HG03039 (cell line): ENCODE data around the gene UTS2R.
"Not testable (repeated sequence)": the region's sequence is repeated elsewhere in the genome, so short reads cannot be mapped to it uniquely, and the experiment has no call there.

Experiments used
- ATAC-seq: cut with Tn5 transposase; IDR thresholded peaks from one replicate; pipeline ENCODE4 v1.9.1; 2021; ENCODE audit warnings: mild to moderate bottlenecking, moderate library complexity; ENCODE audit not compliant: unreplicated experiment

The UTS2R gene

GRCh38 chr17:82351713-82352488 is 19.7 kb upstream of the UTS2R start:
- no peak for ATAC-seq

- no peak for ATAC-seq
Observed at GRCh38 chr17:82353484-82353883, 18.1 kb upstream of the UTS2R start.

GRCh38 chr17:82354804-82355308 is 16.7 kb upstream of the UTS2R start:
- ATAC-seq: no peak

- no peak for ATAC-seq
Observed at GRCh38 chr17:82355770-82356427, 15.7 kb upstream of the UTS2R start.

- no peak for ATAC-seq
Observed at GRCh38 chr17:82356845-82357355, 14.7 kb upstream of the UTS2R start.

DNA sequence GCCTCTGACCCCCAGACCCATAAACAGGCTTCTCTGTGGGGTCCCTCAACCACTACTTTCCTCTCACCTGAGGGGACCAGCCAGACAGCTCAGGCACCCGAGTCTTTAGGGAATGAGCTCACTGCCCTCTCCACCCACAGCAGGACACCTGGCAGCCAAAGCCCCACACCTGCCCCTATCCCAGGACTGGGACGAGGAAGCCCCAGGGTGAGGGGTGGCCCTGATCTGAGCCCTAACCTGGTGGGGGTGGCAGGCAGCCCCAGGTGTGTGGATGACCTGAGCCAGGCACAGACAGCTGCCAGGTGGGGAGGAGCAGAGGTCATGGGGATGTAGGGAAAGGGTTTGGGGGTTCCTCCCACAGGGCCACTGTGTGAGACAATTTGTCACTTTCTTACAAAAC is 14.2 kb upstream of the UTS2R start:
- no peak for ATAC-seq

DNA sequence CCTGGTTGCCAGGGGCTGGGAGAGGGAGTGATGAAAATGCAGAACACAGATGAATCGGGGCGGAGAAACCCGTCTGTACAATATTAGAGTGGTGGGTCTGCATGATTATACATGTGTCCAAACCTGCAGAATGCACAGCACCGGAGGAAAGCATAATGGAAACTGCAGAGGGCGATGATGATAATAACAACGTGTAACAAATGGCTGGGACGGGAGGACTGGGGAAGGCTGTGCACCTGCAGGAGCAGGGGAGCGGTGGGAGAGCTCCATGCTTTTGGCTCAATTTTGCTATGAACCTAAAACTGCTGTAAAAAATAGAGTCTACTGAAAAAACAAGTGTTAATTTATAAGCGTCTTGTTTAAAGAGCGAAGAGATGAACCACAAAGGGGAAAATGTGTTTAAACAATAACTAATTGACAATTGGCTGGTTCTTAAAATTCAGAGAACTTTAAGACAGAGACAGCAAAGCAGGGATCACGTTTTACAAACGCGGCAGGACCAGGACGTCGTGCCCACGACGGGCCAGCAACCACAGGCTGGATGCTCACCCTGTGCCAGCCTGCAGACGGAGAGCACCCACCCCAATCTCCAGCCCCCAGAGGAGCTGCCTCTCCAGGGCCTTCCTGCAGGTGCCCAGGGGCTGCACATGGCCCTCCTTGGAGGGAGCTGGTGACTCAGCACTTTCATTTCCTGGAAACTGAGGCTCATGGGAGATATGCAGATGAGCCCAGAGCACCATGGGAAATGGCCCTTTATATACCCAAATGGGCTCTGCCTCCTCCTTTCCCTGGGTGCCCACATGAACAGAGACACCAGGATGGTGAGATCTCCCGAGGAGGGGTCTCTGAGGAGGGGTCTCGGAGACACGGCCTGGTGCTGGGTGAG is 12.9 kb upstream of the UTS2R start, which contains the start of gene TEX19:
Gene TEX19 (plus strand): TSS at position 783 of the 886 bp plus-strand sequence. CDS start 2,904 bp downstream, outside the sequence.
- no peak for ATAC-seq

GRCh38 chr17:82359451-82360074 is 12.0 kb upstream of the UTS2R start:
- ATAC-seq: not testable (repeated sequence)

GRCh38 chr17:82361885-82362633 is 9.5 kb upstream of the UTS2R start:
- no peak for ATAC-seq

DNA sequence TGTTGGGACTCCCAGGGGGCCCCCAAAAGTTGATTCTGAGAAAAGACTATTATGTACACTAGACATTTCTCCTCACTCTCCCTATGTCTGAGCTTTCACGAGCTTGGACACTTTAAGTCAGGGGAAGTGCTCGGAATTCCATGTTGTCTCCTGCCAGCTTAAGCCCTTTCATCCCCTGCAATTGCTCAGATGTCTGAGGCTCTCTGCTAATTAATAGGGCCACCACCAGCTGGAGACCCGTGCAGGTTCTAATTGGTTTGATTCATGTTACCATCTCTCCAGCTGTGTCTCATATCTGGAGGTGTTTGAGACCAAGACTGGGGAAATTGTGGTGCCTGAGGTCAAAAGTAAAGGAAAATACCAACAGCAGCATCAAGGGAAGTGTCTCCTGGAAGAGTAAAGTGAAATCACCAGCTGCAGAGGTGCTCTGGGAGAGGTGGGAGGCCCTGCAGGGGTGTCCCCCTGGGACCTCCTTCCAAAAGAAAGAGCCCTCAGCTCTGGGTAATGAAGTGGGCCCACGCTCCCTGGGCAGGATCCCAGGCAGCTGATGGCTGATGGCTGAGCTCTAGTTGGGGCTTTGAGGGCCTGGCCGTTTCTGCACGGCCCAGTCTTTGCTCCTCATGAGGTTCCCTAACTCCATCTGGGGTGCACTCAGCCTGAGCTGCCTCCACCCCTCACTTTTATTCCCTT is 5.8 kb upstream of the UTS2R start:
- no peak for ATAC-seq

DNA sequence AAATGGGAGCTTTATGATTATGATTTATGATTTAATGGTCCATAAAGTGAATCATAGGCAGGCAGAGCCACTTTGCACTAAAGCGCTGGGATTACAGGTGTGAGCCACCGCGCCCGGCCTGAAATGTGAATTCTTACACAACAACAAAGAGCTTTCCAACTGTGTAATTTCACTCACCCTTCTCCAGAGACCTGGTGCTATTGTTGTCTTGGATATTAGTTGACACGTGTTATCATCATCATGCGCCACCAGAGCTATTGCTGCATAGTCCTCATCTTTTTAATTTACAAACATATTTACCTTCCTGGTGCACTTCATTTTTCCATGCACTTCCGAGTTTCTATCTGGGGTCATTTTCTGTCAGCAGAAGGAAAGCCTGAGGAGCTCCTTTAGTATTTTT is 4.8 kb upstream of the UTS2R start:
- no peak for ATAC-seq

- no peak for ATAC-seq
Observed at GRCh38 chr17:82367724-82368524, 3.6 kb upstream of the UTS2R start.

DNA sequence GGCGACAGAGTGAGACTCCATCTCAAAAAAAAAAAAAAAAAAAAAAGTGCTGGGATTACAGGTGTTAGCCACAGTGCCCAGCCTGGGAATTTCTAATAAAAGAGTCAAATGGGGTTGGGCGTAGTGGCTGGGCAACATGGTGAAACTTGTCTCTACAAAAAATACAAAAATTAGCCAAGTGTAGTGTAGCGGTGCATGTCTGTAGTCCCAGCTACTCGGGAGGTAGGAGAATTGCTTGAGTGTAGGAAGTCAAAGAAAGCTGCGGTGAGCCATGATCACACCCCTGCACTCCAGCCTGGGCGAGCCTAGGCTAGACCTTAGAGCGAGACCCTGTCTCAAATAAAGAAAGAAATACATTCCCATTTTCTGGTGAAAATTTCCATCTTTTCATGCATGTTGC is 2.4 kb upstream of the UTS2R start:
- no peak for ATAC-seq

- ATAC-seq: no peak
Observed at GRCh38 chr17:82370471-82371332, 863 bp upstream of the UTS2R start.

DNA sequence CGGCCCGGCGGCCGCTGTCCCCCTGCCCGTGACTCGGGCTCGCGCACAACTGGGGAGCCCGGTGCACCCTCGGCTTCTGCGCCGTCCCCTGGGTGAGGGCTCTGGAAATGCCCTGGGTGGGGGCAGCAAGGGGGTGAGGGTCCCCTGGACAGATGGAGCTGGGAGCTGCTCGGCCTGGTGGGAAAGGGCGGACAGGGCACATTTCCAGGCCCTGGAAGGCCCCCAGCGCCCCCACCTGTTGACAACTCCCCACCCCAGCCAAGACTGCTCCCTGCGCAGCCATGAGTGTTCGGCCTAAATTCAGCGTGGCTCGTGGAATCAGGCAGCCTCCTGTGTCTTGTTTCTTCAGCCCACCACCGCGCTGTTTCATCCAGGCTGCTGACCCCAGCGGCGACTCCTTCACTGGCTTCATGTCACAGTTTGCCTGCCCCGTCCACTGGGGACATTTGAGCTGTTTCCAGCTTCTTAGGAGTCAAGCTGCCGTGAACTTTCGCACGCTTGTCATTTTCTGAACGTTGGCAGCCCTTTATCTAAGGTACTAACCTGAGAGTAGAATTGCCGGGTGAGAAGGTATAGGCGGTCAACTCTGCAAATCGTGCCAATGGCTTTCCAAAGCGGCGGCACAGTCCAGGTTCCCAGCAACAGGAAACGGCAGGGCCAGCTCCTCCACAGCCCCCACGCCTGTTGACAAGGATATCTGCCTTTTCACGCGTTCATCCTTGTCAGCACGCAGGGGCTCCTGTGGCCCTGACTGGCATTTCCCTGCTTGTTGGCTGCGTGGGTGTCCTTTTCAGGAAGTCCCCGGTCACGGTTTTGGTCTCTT is 895 bp downstream of the UTS2R start:
- no peak for ATAC-seq

DNA sequence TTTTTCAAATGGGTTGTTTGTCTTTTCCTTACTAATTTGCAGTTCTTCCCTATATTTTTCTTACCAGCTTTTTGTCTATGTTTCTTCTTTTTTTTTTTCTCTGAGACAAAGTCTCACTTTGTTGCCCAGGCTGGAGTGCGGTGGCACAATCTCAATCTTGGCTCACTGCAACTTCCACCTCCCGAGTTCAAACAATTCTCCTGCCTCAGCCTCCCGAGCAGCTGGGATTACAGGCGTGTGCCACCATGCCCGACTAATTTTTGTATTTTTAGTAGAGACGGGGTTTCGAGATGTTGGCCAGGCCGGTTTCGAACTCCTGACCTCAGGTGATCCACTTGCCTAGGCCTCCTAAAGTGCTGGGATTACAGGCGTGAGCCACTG is 1.5 kb downstream of the UTS2R start:
- ATAC-seq: not testable (repeated sequence)
